ENCODE data around the gene RNF168. TPM values are rescaled to one million over a fixed set of nuclear protein-coding genes. Genes with fewer than 3 reads are reported as not detected.

RNF168 gene
- total and polyA plus RNA-seq, 4 donors: 7.2 to 25.7 (median 13.0) TPM

DNA sequence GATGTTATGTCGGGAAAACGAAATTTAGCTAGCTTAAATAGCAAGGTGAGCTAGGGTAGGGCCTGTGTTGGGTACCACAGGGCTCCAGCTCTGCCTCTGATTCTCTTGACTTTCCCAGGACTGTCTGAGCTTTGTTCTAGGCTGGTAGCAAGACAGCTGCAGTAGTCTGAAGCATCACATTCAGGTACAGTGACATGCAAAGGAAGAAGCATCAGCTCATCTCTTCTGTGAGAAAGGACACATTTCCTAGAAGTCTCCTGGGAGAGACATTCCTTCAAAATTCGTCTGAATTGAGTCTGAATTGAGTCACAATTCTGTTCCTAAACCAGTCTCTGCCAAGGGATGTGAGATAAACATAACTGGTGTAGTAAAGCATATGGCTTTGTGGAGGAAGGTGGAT lies 62.9 kb downstream of the RNF168 start:
- H3K4me1 ChIP-seq (ENCODE audit: control insufficient read depth in 5 of 5, insufficient read depth in 5 of 5, low read length in 5 of 5): no peaks in the 10 kb centered on the region
- H3K9me3 ChIP-seq (ENCODE audit: control insufficient read depth in 4 of 4, insufficient read depth in 3 of 4, low read length in 3 of 4): no peaks in the 10 kb centered on the region
- H3K9ac ChIP-seq (ENCODE audit: insufficient read depth in 1 of 2, low read length in 2 of 2): no peak overlapping the region
- H3K27ac ChIP-seq (ENCODE audit: low read depth in 1 of 2, low read length in 1 of 2): no peak overlapping the region
- 69% methylated on average over 3 of the region's 3 CpGs for WGBS, 2 donors
- H3K4me3 ChIP-seq: no peak overlapping the region
- DNase-seq (no peak), ATAC-seq (ENCODE audit: insufficient read depth, low FRiP score) (no peak)
- TF ChIP-seq, protein P1, sequence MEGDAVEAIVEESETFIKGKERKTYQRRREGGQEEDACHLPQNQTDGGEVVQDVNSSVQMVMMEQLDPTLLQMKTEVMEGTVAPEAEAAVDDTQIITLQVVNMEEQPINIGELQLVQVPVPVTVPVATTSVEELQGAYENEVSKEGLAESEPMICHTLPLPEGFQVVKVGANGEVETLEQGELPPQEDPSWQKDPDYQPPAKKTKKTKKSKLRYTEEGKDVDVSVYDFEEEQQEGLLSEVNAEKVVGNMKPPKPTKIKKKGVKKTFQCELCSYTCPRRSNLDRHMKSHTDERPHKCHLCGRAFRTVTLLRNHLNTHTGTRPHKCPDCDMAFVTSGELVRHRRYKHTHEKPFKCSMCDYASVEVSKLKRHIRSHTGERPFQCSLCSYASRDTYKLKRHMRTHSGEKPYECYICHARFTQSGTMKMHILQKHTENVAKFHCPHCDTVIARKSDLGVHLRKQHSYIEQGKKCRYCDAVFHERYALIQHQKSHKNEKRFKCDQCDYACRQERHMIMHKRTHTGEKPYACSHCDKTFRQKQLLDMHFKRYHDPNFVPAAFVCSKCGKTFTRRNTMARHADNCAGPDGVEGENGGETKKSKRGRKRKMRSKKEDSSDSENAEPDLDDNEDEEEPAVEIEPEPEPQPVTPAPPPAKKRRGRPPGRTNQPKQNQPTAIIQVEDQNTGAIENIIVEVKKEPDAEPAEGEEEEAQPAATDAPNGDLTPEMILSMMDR (IDR thresholded peaks at IDR 0.05; ENCODE audit: control extremely low read depth, extremely low read depth): no peak
- H3K36me3 ChIP-seq (ENCODE audit: control insufficient read depth in 4 of 4, insufficient read depth in 4 of 4, low read length in 4 of 4): no peaks in the 10 kb centered on the region
- H3K27me3 ChIP-seq (ENCODE audit: control insufficient read depth in 3 of 3, insufficient read depth in 3 of 3, low read length in 2 of 3): no peaks in the 10 kb centered on the region

DNA sequence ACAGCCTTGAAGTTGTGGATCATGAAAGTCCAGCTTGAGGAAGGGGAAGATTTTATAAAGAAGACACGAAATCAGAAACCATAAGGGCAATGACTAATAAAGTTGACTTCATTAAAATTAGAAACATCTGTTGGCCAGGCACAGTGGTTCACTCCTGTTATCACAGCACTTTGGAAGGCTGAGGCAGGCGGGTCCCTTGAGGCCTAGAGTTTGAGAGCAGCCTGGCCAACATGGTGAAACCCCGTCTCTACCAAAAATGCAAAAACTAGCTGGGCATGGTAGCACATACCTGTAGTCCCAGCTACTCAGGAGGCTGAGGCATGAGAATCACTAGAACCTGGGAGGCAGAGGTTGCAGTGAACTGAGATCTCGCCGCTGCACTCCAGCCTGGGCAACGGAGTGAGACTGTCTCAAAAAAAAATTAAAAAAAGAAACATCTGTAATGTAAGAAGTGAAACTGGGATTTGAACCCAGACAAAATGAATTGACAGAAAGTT lies 63.5 kb downstream of the RNF168 start:
- Histone ChIP-seq H3K9ac (ENCODE audit: insufficient read depth in 1 of 2, low read length in 2 of 2) (no peak overlapping the region), H3K4me1 (ENCODE audit: control insufficient read depth in 5 of 5, insufficient read depth in 5 of 5, low read length in 5 of 5) (no peaks in the 10 kb centered on the region), H3K27ac (ENCODE audit: low read depth in 1 of 2, low read length in 1 of 2) (no peak overlapping the region), H3K9me3 (ENCODE audit: control insufficient read depth in 4 of 4, insufficient read depth in 3 of 4, low read length in 3 of 4) (no peaks in the 10 kb centered on the region), H3K4me3 (no peak overlapping the region), H3K27me3 (ENCODE audit: control insufficient read depth in 3 of 3, insufficient read depth in 3 of 3, low read length in 2 of 3) (no peaks in the 10 kb centered on the region), H3K36me3 (ENCODE audit: control insufficient read depth in 4 of 4, insufficient read depth in 4 of 4, low read length in 4 of 4) (no peaks in the 10 kb centered on the region)
- ATAC-seq (ENCODE audit: insufficient read depth, low FRiP score) (no peak), DNase-seq (no peak)
- WGBS, 2 donors: 84 to 91% methylated on average over 6 of the region's 6 CpGs
- TF ChIP-seq, protein P1 (IDR thresholded peaks at IDR 0.05; ENCODE audit: control extremely low read depth, extremely low read depth): no peak

DNA sequence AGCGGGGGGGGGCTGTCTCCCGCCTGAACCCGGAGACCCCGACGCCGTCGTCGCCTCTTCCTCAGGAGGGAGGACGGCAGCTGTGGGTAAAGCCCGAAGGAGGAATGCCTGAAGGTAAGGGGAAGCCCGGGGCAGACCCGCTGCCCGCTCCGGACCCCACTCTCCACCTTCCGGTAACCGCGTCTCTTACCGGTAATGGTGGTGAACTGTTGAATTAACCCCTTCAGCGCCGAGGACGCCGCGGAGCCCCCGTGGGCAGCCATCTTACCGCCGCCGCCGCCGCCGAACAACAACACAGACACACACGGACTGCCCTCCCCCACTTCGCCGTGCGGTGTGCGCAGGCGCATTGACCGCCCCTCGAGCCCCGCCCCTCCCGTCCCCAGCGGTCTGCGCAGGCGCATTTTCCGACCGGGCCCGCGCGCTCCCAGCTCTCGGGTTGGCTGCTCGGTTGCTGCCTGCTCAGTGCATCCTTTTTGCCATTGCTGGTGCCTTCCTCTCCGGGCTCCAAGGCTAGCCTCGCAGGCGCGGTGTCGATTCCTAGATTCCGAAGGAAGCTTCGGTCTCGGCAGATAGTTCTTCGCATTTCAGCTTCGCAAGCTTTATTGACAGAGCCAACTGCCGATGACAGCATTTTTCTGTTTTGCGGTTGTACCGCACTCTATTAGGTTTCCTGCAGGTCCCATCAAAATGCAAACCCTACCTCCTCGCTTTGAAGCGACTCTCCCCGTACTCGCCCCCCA lies 71.3 kb downstream of the RNF168 start, which contains the start of gene UBXN7:
Gene UBXN7 (minus strand): TSS at position 291 of the 743 bp plus-strand sequence. CDS start 28 bp downstream, at position 263.
- peaks cover 0 to 3% (median under 1%) of the 10 kb centered on the region in 4 donors for H3K36me3 ChIP-seq (ENCODE audit: control insufficient read depth in 4 of 4, insufficient read depth in 4 of 4, low read length in 4 of 4)
- 0 to 1% methylated on average over 66 to 67 of the region's 67 CpGs for WGBS, 2 donors
- DNase-seq (peak; percentile 97 to 98 (median 97)), ATAC-seq (ENCODE audit: insufficient read depth, low FRiP score) (peak; percentile 89)
- TF ChIP-seq, protein P1 (IDR thresholded peaks at IDR 0.05; ENCODE audit: control extremely low read depth, extremely low read depth): no peak
- no peaks in the 10 kb centered on the region for H3K9me3 ChIP-seq (ENCODE audit: control insufficient read depth in 4 of 4, insufficient read depth in 3 of 4, low read length in 3 of 4)
- no peaks in the 10 kb centered on the region for H3K27me3 ChIP-seq (ENCODE audit: control insufficient read depth in 3 of 3, insufficient read depth in 3 of 3, low read length in 2 of 3)
- H3K4me1 ChIP-seq (ENCODE audit: control insufficient read depth in 5 of 5, insufficient read depth in 5 of 5, low read length in 5 of 5): peaks cover 0 to 10% (median 2%) of the 10 kb centered on the region in 5 donors
- peak within 1 kb of the TSS; percentile 89 for H3K4me3 ChIP-seq
- H3K27ac ChIP-seq (ENCODE audit: low read depth in 1 of 2, low read length in 1 of 2): peak within 1 kb of the TSS; percentile 84 to 94
- H3K9ac ChIP-seq (ENCODE audit: insufficient read depth in 1 of 2, low read length in 2 of 2): peak within 1 kb of the TSS; percentile 71 to 76

All from lung (tissue), 12 donors.